Measurements from ENCODE around the gene PRPF19. TPM values are rescaled to one million over a fixed set of nuclear protein-coding genes. Genes with fewer than 3 reads are reported as not detected.
"Not testable (repeated sequence)": the region's sequence is repeated elsewhere in the genome, so short reads cannot be mapped to it uniquely, and the experiment has no call there.

The PRPF19 gene
- total RNA-seq, 1 donor from 2014 or later = 143 TPM

- TF ChIP-seq CTCF (IDR thresholded peaks at IDR 0.05) = no peak
- no peak for ATAC-seq (ENCODE audit: low read depth)
- peak overlapping the region; percentile 99 for H3K27ac Mint-ChIP-seq
Measured at GRCh38 chr11:60912851-60913528, 6.6 kb upstream of the PRPF19 start.

GRCh38 chr11:60912223-60912850, 6.0 kb upstream of the PRPF19 start:
- CTCF ChIA-PET = interaction anchor here (0.6 to 2.8 kb wide), 4 partner anchors 11 to 216 kb away, joined by 3 to 8 read pairs (median 6); no protein-coding TSS in a partner anchor
- no peak overlapping the region for H3K4me3 Mint-ChIP-seq
- POLR2A ChIA-PET = interaction anchor here (0.7 to 9.3 kb wide), 6 partner anchors 20 to 159 kb away, joined by 4 to 191 read pairs (median 12); partner anchors contain the start of genes CD6 and SLC15A3
- H3K4me1 Mint-ChIP-seq = peaks cover 88% of the 10 kb centered on the region
- H3K9me3 Mint-ChIP-seq = peaks cover 3% of the 10 kb centered on the region
- H3K27me3 Mint-ChIP-seq = no peaks in the 10 kb centered on the region
- no peak for TF ChIP-seq CTCF (IDR thresholded peaks at IDR 0.05)
- intact Hi-C loops (cut with micrococcal nuclease) = loop anchor here (5.0 kb wide), 2 partner anchors 515 to 1640 kb away; partner anchors contain the start of gene CPSF7
- peak overlapping the region; percentile 99 for H3K27ac Mint-ChIP-seq
- H3K36me3 Mint-ChIP-seq (ENCODE audit: low read depth) = peaks cover 23% of the 10 kb centered on the region
- ATAC-seq (ENCODE audit: low read depth) (no peak), DNase-seq (no peak)

More at GRCh38 chr11:60912851-60913528, 6.6 kb upstream of the PRPF19 start:
- Mint-ChIP-seq H3K4me1 (peaks cover 87% of the 10 kb centered on the region), H3K27me3 (no peaks in the 10 kb centered on the region), H3K36me3 (ENCODE audit: low read depth) (peaks cover 24% of the 10 kb centered on the region), H3K4me3 (no peak overlapping the region), H3K9me3 (peaks cover 3% of the 10 kb centered on the region)
- POLR2A ChIA-PET = interaction anchor here (0.7 to 9.3 kb wide), 13 partner anchors 7 to 456 kb away, joined by 3 to 191 read pairs (median 11); partner anchors contain the start of genes CD6, SLC15A3, TMEM132A and TMEM138
- no peak for DNase-seq
- intact Hi-C loops (cut with micrococcal nuclease) = loop anchor here (5.0 kb wide), 2 partner anchors 514 to 1639 kb away; partner anchors contain the start of gene CPSF7
- CTCF ChIA-PET = interaction anchor here (1.0 to 2.8 kb wide), 3 partner anchors 14 to 57 kb away, joined by 4 to 8 read pairs (median 6); no protein-coding TSS in a partner anchor

GRCh38 chr11:60910711-60911380, 4.5 kb upstream of the PRPF19 start:
- H3K9me3 Mint-ChIP-seq = peaks cover 3% of the 10 kb centered on the region
- ChIA-PET POLR2A (interaction anchor here (0.9 to 9.3 kb wide), 4 partner anchors 21 to 160 kb away, joined by 3 to 191 read pairs (median 5); no protein-coding TSS in a partner anchor), CTCF (interaction anchor here (1.8 kb wide), 1 partner anchor 9 kb away, joined by 7 read pairs; no protein-coding TSS in a partner anchor)
- TF ChIP-seq CTCF (IDR thresholded peaks at IDR 0.05) = no peak
- intact Hi-C loops (cut with micrococcal nuclease) = loop anchor here (2.0 to 5.0 kb wide), 3 partner anchors 452 to 1641 kb away; partner anchors contain the start of genes CPSF7 and TMEM138
- ATAC-seq (ENCODE audit: low read depth) = no peak
- peak overlapping the region; percentile 22 for H3K4me3 Mint-ChIP-seq
- no peak for DNase-seq
- no peaks in the 10 kb centered on the region for H3K27me3 Mint-ChIP-seq
- H3K4me1 Mint-ChIP-seq = peaks cover 86% of the 10 kb centered on the region
- H3K27ac Mint-ChIP-seq = peak overlapping the region; percentile 95
- H3K36me3 Mint-ChIP-seq (ENCODE audit: low read depth) = peaks cover 19% of the 10 kb centered on the region

GRCh38 chr11:60910281-60910687, 3.9 kb upstream of the PRPF19 start:
- Mint-ChIP-seq H3K9me3 (peaks cover 3% of the 10 kb centered on the region), H3K36me3 (ENCODE audit: low read depth) (peaks cover 17% of the 10 kb centered on the region), H3K27ac (peak overlapping the region; percentile 95), H3K4me3 (peak overlapping the region; percentile 66), H3K4me1 (peaks cover 86% of the 10 kb centered on the region), H3K27me3 (no peaks in the 10 kb centered on the region)
- ATAC-seq (ENCODE audit: low read depth) (peak; percentile 38), DNase-seq (peak; percentile 53)
- intact Hi-C loops (cut with micrococcal nuclease) = loop anchor here (2.0 to 5.0 kb wide), 3 partner anchors 453 to 1642 kb away; partner anchors contain the start of genes CPSF7 and TMEM138
- ChIA-PET POLR2A (interaction anchor here (1.0 to 1.6 kb wide), 5 partner anchors 21 to 147 kb away, joined by 3 to 5 read pairs (median 3); partner anchors contain the start of gene SLC15A3), CTCF (no interaction called here)
- TF ChIP-seq CTCF (IDR thresholded peaks at IDR 0.05) = no peak

- H3K9me3 Mint-ChIP-seq, DNase-seq, H3K27me3 Mint-ChIP-seq, CTCF ChIA-PET: not testable (repeated sequence)
- Mint-ChIP-seq H3K4me3 (peak overlapping the region; percentile 66), H3K36me3 (ENCODE audit: low read depth) (peaks cover 16% of the 10 kb centered on the region), H3K4me1 (peaks cover 86% of the 10 kb centered on the region), H3K27ac (peak overlapping the region; percentile 95)
- peak; percentile 0 for ATAC-seq (ENCODE audit: low read depth)
- intact Hi-C loops (cut with micrococcal nuclease) = loop anchor here (2.0 to 5.0 kb wide), 3 partner anchors 453 to 1643 kb away; partner anchors contain the start of genes CPSF7 and TMEM138
- POLR2A ChIA-PET = interaction anchor here (1.0 to 1.6 kb wide), 4 partner anchors 22 to 146 kb away, joined by 3 to 5 read pairs (median 4); partner anchors contain the start of gene SLC15A3
Measured at GRCh38 chr11:60909680-60910280, 3.4 kb upstream of the PRPF19 start.
